ENCODE measurements around the gene CALCOCO1.

- no peak for TF ChIP-seq CTCF (IDR thresholded peaks at IDR 0.05)
- no peak for TF ChIP-seq POLR2A (IDR thresholded peaks at IDR 0.05)
Observed at GRCh38 chr12:53761306-53761705, 34.1 kb upstream of the CALCOCO1 start.

All from adrenal gland (tissue), 5 donors.